GM06990 (cell line): ENCODE results near the gene HDAC11.
"Not testable (repeated sequence)": the region's sequence is repeated elsewhere in the genome, so short reads cannot be mapped to it uniquely, and the experiment has no call there.

Experiments used
- DNase-seq: peaks from one replicate; pipeline ENCODE4 v3.0.0-alpha.2; 2011; ENCODE audit not compliant: insufficient read length; ENCODE audit errors: extremely low read depth
- H3K27me3 ChIP-seq: replicated peaks from 2 replicates; pipeline ENCODE4 v1.6.0; 2011; ENCODE audit warnings: low read length; ENCODE audit not compliant: control insufficient read depth, insufficient read depth
- H3K36me3 ChIP-seq: 2 replicates; pipeline ENCODE4 v1.5.1; 2011; ENCODE audit warnings: low read length; ENCODE audit not compliant: control insufficient read depth, insufficient read depth
- H3K4me3 ChIP-seq: replicated peaks from 2 replicates; pipeline ENCODE4 v1.5.1; 2011; ENCODE audit warnings: low read depth, mild to moderate bottlenecking, control low read depth, low read length
- CTCF ChIP-seq: IDR thresholded peaks from 2 replicates; pipeline ENCODE4 v1.5.1; 2011; ENCODE audit warnings: low read length, control low read depth, mild to moderate bottlenecking, inconsistent platforms; ENCODE audit not compliant: insufficient read depth, poor library complexity, severe bottlenecking

The HDAC11 gene

GRCh38 chr3:13479582-13480339 lies at the start of gene HDAC11:
HDAC11 (plus strand) TSS chr3:13480306; CDS start chr3:13480348, 42 bp downstream.
- Histone ChIP-seq H3K27me3 (no peaks in the 10 kb centered on the region; the same call in 1 of the 2 replicates), H3K36me3 (no peaks in the 10 kb centered on the region), H3K4me3 (peak within 1 kb of the TSS; percentile 79)
- peak; percentile 91 for DNase-seq
- TF ChIP-seq CTCF, result peak; percentile 6

- not testable (repeated sequence) for H3K27me3 ChIP-seq, H3K36me3 ChIP-seq, DNase-seq, H3K4me3 ChIP-seq
Measured at GRCh38 chr3:13430411-13430875, 49.7 kb upstream of the HDAC11 start.

GRCh38 chr3:13432093-13432492 lies 48.0 kb upstream of the HDAC11 start:
- no peaks in the 10 kb centered on the region for H3K36me3 ChIP-seq
- TF ChIP-seq CTCF, result no peak
- no peak for DNase-seq
- no peaks in the 10 kb centered on the region for H3K27me3 ChIP-seq
- no peak overlapping the region for H3K4me3 ChIP-seq

GRCh38 chr3:13433912-13434311 lies 46.2 kb upstream of the HDAC11 start:
- no peaks in the 10 kb centered on the region for H3K27me3 ChIP-seq
- DNase-seq, result no peak
- H3K4me3 ChIP-seq, result no peak overlapping the region
- TF ChIP-seq CTCF, result no peak
- no peaks in the 10 kb centered on the region for H3K36me3 ChIP-seq

GRCh38 chr3:13436213-13436612 lies 43.9 kb upstream of the HDAC11 start:
- H3K27me3 ChIP-seq, H3K36me3 ChIP-seq, DNase-seq, H3K4me3 ChIP-seq: not testable (repeated sequence)

GRCh38 chr3:13440204-13440817 lies 39.8 kb upstream of the HDAC11 start:
- Histone ChIP-seq H3K27me3 (no peaks in the 10 kb centered on the region), H3K36me3 (no peaks in the 10 kb centered on the region), H3K4me3 (no peak overlapping the region)
- TF ChIP-seq CTCF, result no peak
- no peak for DNase-seq

GRCh38 chr3:13442882-13443281 lies 37.2 kb upstream of the HDAC11 start:
- not testable (repeated sequence) for H3K36me3 ChIP-seq, DNase-seq, H3K4me3 ChIP-seq, H3K27me3 ChIP-seq
